ENCODE data around the gene ZFHX3. TPM values are rescaled to one million over a fixed set of nuclear protein-coding genes. Genes with fewer than 3 reads are reported as not detected.

Gene ZFHX3
- total and polyA plus RNA-seq, 9 of the 15 experiments (the other 6 are each of a cell fraction or from before 2014, with no cell fraction given), result 0.01 to 0.23 (median 0.06) TPM; not detected in 4

DNA sequence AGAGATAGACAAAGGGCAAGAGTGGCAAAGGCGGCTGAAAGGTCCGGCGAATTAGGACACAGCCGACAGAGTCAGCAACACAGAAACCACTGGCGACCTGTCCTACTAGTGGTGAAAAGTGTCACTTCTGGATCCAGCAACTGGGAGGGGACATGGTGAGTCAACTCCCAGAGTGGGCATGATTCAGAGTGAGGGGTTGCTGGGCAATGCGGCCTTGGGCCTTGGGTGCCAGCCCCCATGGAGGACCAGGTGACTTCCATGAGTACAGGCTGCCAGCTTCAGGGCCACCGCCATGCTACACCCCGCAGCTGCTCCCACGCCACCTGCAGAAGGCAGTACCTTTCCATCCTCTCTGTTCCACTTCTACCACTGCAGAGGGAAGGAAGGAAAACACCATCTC lies 110.6 kb downstream of the ZFHX3 start:
- DNase-seq (ENCODE audit: extremely low read depth in 1 of 4, low spot score in 3 of 4), result no peak

DNA sequence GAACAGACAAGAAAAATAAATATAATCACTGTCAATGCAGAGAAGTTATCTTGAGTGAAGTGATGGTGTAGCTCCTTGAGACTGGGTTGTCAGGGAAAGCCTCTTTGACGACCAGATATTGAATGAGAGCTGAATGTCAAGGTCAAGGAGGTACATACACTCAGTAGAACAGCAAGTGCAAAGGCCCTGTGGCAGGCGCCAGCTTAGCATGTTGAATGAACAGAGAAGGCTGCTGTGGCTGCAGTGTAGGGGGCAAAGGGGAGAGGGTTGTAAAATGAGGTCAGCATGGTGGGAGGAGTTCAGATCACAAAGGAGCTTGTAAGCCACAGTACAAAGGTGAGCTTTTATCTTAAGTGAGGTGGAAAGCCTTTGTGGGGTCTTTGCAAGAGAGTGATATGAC lies 111.5 kb downstream of the ZFHX3 start:
- Histone ChIP-seq H3K9me3 (replicated peaks; ENCODE audit: control insufficient read depth, insufficient read depth, low read depth, low read length) (no peaks in the 10 kb centered on the region), H3K9me1 (ENCODE audit: control insufficient read depth, insufficient read depth, low read length) (no peaks in the 10 kb centered on the region), H3K4me1 (replicated peaks in 1 of 2; ENCODE audit: control insufficient read depth in 2 of 2, insufficient read depth in 2 of 2, low read length in 2 of 2) (no peaks in the 10 kb centered on the region), H3K27ac (ENCODE audit: extremely low read depth, low read depth, low read length) (no peak overlapping the region), H3K27me3 (ENCODE audit: control insufficient read depth in 2 of 2, insufficient read depth in 2 of 2, low read length in 2 of 2) (peaks cover 22 to 70% of the 10 kb centered on the region in 2 experiments), H3K4me3 (no peak overlapping the region), H4K20me1 (replicated peaks; ENCODE audit: control insufficient read depth, insufficient read depth, low read length) (no peaks in the 10 kb centered on the region), H2AFZ (ENCODE audit: low read depth, low read length) (no peak overlapping the region), H3K36me3 (ENCODE audit: control insufficient read depth, insufficient read depth, low read length) (no peaks in the 10 kb centered on the region), H3K9ac (ENCODE audit: insufficient read depth in 1 of 2, low read depth in 2 of 2, low read length in 2 of 2) (no peak overlapping the region), H3K4me2 (ENCODE audit: insufficient read depth, low read length) (no peak overlapping the region), H3K79me2 (ENCODE audit: control insufficient read depth, insufficient read depth, low read length) (no peaks in the 10 kb centered on the region)
- no TSS peak for BruUV-seq (replicated peaks)
- 0% methylated on average over 2 of the region's 2 CpGs for WGBS (ENCODE audit: insufficient coverage, low coverage, missing lambda C conversion rate)
- intact Hi-C loops (cut with micrococcal nuclease) (no loop called here), in situ Hi-C loops (cut with MboI) (no loop called here)
- ChIA-PET CTCF (ENCODE audit: low intra/inter-chr PET ratio) (no interaction called here), POLR2A (no interaction called here)
- ATAC-seq (no peak), FAIRE-seq (no peak), DNase-seq (ENCODE audit: extremely low read depth in 1 of 4, low spot score in 3 of 4) (no peak)
- TF ChIP-seq BCLAF1 (IDR thresholded peaks at IDR 0.05; ENCODE audit: borderline replicate concordance in 1 of 2, control insufficient read depth in 1 of 2, low read depth in 2 of 2, low read length in 1 of 2), result no peak
- no peak for TF ChIP-seq ELF4 (CRISPR knock-in tag; IDR thresholded peaks at IDR 0.05)
- TF ChIP-seq ZNF384 (IDR thresholded peaks at IDR 0.05; ENCODE audit: low read depth, low read length), result no peak
- TF ChIP-seq ILK (tag; IDR thresholded peaks at IDR 0.05; ENCODE audit: borderline replicate concordance, low read depth), result no peak
- TF ChIP-seq, protein P1, sequence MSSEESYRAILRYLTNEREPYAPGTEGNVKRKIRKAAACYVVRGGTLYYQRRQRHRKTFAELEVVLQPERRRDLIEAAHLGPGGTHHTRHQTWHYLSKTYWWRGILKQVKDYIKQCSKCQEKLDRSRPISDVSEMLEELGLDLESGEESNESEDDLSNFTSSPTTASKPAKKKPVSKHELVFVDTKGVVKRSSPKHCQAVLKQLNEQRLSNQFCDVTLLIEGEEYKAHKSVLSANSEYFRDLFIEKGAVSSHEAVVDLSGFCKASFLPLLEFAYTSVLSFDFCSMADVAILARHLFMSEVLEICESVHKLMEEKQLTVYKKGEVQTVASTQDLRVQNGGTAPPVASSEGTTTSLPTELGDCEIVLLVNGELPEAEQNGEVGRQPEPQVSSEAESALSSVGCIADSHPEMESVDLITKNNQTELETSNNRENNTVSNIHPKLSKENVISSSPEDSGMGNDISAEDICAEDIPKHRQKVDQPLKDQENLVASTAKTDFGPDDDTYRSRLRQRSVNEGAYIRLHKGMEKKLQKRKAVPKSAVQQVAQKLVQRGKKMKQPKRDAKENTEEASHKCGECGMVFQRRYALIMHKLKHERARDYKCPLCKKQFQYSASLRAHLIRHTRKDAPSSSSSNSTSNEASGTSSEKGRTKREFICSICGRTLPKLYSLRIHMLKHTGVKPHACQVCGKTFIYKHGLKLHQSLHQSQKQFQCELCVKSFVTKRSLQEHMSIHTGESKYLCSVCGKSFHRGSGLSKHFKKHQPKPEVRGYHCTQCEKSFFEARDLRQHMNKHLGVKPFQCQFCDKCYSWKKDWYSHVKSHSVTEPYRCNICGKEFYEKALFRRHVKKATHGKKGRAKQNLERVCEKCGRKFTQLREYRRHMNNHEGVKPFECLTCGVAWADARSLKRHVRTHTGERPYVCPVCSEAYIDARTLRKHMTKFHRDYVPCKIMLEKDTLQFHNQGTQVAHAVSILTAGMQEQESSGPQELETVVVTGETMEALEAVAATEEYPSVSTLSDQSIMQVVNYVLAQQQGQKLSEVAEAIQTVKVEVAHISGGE (CRISPR knock-in tag; IDR thresholded peaks at IDR 0.05), result no peak

More for the DNA sequence above, 110.6 kb downstream of the ZFHX3 start:
- no peak for FAIRE-seq
- Histone ChIP-seq H3K4me3 (no peak overlapping the region), H3K27ac (ENCODE audit: extremely low read depth, low read depth, low read length) (no peak overlapping the region), H3K9me1 (ENCODE audit: control insufficient read depth, insufficient read depth, low read length) (no peaks in the 10 kb centered on the region), H2AFZ (ENCODE audit: low read depth, low read length) (no peak overlapping the region), H4K20me1 (replicated peaks; ENCODE audit: control insufficient read depth, insufficient read depth, low read length) (no peaks in the 10 kb centered on the region), H3K4me1 (replicated peaks in 1 of 2; ENCODE audit: control insufficient read depth in 2 of 2, insufficient read depth in 2 of 2, low read length in 2 of 2) (no peaks in the 10 kb centered on the region), H3K79me2 (ENCODE audit: control insufficient read depth, insufficient read depth, low read length) (no peaks in the 10 kb centered on the region), H3K9ac (ENCODE audit: insufficient read depth in 1 of 2, low read depth in 2 of 2, low read length in 2 of 2) (no peak overlapping the region), H3K36me3 (ENCODE audit: control insufficient read depth, insufficient read depth, low read length) (no peaks in the 10 kb centered on the region), H3K27me3 (ENCODE audit: control insufficient read depth in 2 of 2, insufficient read depth in 2 of 2, low read length in 2 of 2) (peaks cover 24 to 70% of the 10 kb centered on the region in 2 experiments), H3K4me2 (ENCODE audit: insufficient read depth, low read length) (no peak overlapping the region), H3K9me3 (replicated peaks; ENCODE audit: control insufficient read depth, insufficient read depth, low read depth, low read length) (no peaks in the 10 kb centered on the region)
- POLR2A ChIA-PET, result no interaction called here
- intact Hi-C loops (cut with micrococcal nuclease), result no loop called here
- TF ChIP-seq CEBPG (CRISPR knock-in tag; IDR thresholded peaks at IDR 0.05), result no peak
- no peak for TF ChIP-seq CEBPG (tag; conservative IDR thresholded peaks at IDR 0.05 in 1 of 2, IDR thresholded peaks at IDR 0.05 in 1 of 2)
- TF ChIP-seq MTA3 (IDR thresholded peaks at IDR 0.05; ENCODE audit: borderline replicate concordance), result no peak
- no peak for TF ChIP-seq JUND (IDR thresholded peaks at IDR 0.05; ENCODE audit: borderline replicate concordance, low read depth, low read length)
- TF ChIP-seq JUND (tag; IDR thresholded peaks at IDR 0.05; ENCODE audit: borderline replicate concordance, low read depth, low read length), result no peak
- ATAC-seq, result no peak
- CTCF ChIA-PET (ENCODE audit: low intra/inter-chr PET ratio), result no interaction called here
- in situ Hi-C loops (cut with MboI), result no loop called here
- 0% methylated on average over 8 of the region's 9 CpGs for WGBS (ENCODE audit: insufficient coverage, low coverage, missing lambda C conversion rate)
- no TSS peak for BruUV-seq (replicated peaks)

Measured in K562 (cell line).